HG03135 (cell line): Measurements from ENCODE around the gene SORBS1.

Source experiments
- ATAC-seq: cut with Tn5 transposase; IDR thresholded peaks from one replicate; pipeline ENCODE4 v1.9.1; 2021; ENCODE audit warnings: mild to moderate bottlenecking, moderate library complexity; ENCODE audit not compliant: unreplicated experiment

The SORBS1 gene

DNA sequence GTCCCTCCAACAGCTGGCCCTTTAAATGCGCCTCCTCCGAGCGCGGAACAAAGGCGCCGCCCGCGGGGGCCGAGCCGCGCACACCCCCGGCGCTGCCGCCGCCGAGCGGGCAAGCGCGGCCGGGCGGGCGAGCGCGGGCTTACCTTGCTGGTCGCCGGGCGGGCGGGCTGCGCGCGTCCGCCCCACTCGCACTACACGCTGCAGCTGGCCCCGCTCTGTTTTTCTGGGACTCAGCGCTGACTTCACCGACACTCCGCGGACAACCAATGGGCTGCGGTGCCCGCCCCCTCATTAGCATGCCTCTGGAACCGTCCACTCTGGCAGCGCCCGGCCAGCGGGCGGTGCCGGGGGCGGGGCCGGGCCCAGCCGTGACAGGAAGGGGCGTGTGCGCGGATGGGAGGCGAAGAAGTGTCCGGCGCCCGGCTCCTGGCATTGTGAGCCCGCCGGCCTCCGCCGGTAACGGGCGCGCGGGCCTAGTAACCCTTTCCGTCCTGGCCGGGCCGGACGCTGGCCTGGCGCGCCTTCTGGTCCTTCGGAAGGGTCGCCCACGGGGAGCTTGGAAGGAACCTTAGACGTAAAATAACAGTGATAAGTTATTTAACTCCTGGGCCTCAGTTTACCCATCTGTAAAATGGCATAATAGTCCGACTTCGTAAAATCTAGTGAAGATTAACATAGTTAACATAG is at the start of gene SORBS1:
SORBS1 (minus strand) TSS at position 195 of the 687 bp plus-strand sequence. CDS start 120,236 bp downstream, outside the sequence.
- ATAC-seq = peak; percentile 99

DNA sequence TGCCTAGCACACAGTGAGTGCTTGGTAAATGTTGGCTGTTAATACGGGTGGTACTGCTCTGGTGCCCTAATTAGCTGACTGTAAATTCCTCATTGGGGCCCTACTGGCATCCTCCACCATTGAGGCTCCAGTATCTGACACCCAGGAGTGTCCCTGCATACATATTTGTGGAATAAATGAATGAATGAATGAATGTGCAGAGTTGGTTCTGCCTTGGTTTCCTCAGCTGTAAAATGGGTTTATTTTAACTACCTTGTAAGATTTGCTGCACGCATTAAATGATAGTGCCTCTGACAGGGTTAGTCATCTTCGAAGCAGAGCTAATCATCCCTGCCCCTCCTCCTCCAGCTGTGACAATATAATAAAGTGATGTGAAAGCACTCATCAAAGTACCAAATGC is 49.6 kb upstream of the SORBS1 start:
- no peak for ATAC-seq

DNA sequence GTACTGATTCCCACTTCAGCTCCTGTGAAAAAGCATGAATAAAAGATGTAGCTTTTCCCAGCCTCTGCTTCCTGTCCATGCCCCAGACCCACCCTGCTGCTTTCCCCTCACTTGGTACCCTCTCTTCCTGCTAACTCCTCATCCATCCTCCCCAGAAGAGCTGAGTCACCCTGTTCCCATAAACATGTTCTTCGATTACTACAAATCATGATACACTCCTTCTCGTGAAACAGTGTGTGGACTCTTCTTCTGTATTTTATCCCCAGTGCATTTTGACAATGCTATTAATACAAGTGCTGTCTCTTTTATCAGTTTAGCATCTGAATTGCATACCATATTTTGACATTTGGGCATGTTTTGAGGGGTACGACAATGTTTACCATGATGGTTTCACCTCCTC is 45.8 kb upstream of the SORBS1 start:
- no peak for ATAC-seq

GRCh38 chr10:95605163-95605562 is 44.0 kb upstream of the SORBS1 start:
- no peak for ATAC-seq

GRCh38 chr10:95604630-95605029 is 43.5 kb upstream of the SORBS1 start:
- ATAC-seq = no peak

GRCh38 chr10:95602382-95602781 is 41.2 kb upstream of the SORBS1 start:
- ATAC-seq = no peak

DNA sequence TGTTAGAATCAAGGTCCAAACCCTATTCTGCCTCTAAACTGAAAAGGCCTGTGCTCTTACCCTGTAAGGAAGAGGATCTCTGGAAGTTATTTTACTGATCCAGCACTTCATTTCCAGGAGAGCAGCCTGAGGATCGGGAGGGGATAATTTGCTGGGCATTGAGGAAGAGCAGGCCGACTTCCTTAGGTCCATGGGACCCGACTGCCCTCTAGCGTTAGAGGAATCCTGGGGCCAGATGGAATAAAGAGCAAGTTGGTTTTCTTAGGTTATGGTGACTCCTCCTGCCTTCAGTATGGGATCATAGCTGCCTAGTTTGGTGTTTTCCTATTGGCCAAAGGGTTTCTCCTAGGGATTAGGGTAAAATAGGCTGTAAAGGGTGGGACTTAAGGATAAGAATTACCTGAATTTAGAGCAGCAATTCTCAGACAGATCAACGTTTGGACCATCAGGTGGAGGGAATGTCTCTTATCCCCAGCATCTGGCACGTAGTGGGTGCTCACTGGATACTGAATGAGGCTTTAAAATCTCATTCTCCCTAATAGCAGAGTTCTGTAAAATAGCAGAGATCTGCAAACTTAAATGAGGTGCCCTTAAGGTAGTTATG is 40.0 kb upstream of the SORBS1 start:
- ATAC-seq = no peak

- ATAC-seq = no peak
These were observed 39.0 kb upstream of the SORBS1 start for GRCh38 chr10:95600158-95600557.

DNA sequence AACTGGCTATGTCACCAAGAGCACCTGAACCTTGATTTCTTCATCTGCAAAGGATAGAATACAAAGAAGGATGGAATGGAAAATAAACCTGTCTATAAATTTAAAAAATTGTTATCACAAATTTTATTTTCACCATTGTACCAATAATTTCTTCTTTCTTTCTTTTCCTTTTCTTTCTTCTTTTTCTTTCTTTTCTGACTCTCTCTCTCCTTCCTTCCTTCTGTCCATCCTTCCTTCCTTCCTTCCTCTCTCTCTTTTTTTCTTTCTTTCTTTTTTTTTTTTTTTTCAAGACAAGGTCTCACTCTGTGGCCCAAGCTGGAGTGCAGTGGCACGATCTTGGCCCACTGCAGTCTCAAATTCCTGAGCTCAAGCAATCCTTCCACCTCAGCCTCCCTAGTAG is 36.6 kb upstream of the SORBS1 start:
- no peak for ATAC-seq

- ATAC-seq = no peak
These were observed 26.9 kb upstream of the SORBS1 start for GRCh38 chr10:95588025-95588424.

GRCh38 chr10:95579835-95580535 is 18.8 kb upstream of the SORBS1 start:
- ATAC-seq = no peak

DNA sequence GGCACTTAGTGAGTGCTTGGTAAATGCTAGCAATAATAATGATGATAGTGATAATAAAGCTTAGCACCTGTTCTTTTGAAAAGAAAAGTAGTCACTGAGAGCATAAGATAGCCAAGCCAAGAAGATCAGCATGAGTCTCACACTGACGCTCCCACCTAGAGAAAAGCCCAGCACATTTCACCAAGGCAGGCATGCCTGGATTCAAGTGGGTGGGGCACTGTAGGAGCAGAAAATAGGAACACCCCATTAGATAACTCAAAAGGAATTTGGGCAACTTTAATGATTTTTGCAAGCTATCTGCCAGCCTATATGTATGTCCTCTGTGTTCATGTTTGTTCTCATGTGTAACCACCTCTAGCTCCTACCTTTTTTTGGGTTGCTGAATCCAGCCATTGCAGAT is 18.1 kb upstream of the SORBS1 start:
- ATAC-seq = no peak

DNA sequence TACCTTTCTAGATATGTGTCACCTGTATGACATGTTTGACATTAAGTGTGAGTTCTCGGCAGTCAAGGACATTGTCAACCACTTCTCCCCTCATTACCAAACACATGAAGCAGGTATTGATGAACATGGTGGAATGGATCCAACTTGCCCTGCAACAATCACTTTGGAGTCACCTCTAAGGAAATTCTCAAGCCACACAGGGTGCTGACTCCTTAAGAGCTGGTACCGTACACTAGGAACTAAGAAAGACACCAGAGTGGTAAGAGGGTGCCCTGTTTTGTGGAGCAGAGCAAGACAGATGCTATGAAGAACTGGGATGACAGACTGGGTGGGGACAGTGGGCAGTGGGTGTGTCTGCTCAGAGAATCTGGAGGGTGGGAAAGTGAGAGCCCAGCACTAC is 17.4 kb upstream of the SORBS1 start:
- no peak for ATAC-seq

DNA sequence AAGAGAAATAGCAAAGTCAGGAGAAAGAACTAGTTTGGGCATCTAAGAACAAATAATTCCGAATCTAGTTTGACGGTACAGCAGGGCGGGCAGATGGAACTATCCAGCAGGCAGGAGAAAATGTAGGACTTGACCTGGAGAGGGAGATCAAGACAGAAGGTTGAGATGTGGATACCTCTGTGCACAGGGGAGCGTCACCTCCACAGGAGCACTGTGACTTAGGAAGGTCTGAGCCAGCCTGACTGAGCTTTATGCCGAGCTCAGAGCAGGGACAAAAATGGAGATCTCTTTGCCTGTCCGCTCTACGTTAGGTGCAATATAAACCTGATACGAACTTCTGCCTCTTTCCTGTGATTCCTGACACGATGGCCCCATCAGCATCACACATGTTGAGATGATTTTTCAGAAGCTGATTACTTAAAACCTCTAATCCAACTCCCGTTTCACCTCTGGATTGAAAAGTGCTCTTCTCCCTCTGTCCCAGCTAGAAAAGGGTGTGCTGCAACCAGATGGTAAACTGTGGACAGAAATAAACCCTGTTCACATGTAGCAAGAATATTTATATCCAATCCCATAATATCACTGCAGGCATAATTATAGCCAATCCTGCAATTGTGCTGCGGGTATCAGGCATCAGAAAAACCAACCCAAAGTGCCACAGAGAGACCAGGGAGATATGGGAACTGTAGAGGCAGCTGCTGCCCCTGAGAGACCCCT is 13.6 kb upstream of the SORBS1 start:
- ATAC-seq = no peak

GRCh38 chr10:95573964-95574604 is 12.9 kb upstream of the SORBS1 start:
- ATAC-seq = no peak

- ATAC-seq = no peak
These were observed 12.4 kb upstream of the SORBS1 start for GRCh38 chr10:95573527-95573926.

GRCh38 chr10:95572131-95572820 is 11.1 kb upstream of the SORBS1 start:
- ATAC-seq = no peak

GRCh38 chr10:95571390-95571789 is 10.2 kb upstream of the SORBS1 start:
- no peak for ATAC-seq

DNA sequence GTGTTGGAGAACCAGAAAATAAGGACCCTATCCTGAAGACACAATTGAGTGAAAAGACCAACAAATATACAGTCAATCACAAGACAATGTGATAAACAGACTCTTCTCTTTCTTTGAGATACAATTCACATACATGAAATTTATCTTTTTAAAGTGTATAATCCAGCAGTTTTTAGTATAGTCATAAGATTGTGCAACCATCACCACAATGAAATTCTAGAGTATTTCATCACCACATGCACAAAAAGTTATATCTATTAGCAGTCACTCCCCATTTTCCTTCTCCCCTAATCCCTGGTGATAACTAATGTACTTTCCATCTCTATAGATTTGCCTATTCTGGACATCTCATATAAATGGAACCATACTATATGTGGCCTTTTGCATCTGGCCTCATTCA is 8.2 kb upstream of the SORBS1 start:
- no peak for ATAC-seq

GRCh38 chr10:95567903-95568630 is 6.9 kb upstream of the SORBS1 start:
- ATAC-seq = no peak
